Measurements from ENCODE around the gene IGF1R. TPM values are rescaled to one million over a fixed set of nuclear protein-coding genes. Genes with fewer than 3 reads are reported as not detected.

Gene IGF1R
- total RNA-seq, 1 experiment from 2014 or later, result 71.3 TPM

- Histone ChIP-seq H3K27ac (no peak overlapping the region), H3K36me3 (ENCODE audit: low read depth) (peaks cover 9% of the 10 kb centered on the region; the same call in 1 of the 2 replicates)
Observed at GRCh38 chr15:98927996-98928395, 279.7 kb downstream of the IGF1R start.

GRCh38 chr15:98930576-98930975 is 282.2 kb downstream of the IGF1R start:
- POLR2A ChIA-PET (ENCODE audit: unreplicated experiment), result no interaction called here
- Histone ChIP-seq H3K79me2 (ENCODE audit: low read depth) (no peaks in the 10 kb centered on the region), H3K36me3 (ENCODE audit: low read depth) (no peaks in the 10 kb centered on the region), H4K20me1 (ENCODE audit: insufficient read depth) (no peaks in the 10 kb centered on the region), H3K4me3 (no peak overlapping the region), H2AFZ (no peak overlapping the region), H3K4me2 (no peak overlapping the region), H3K9me3 (ENCODE audit: insufficient read depth, low read depth) (no peaks in the 10 kb centered on the region), H3K27me3 (ENCODE audit: insufficient read depth, low read depth) (no peaks in the 10 kb centered on the region), H3F3A (ENCODE audit: insufficient read depth, low read depth) (no peaks in the 10 kb centered on the region), H3K4me1 (replicated peaks; ENCODE audit: insufficient read depth) (no peaks in the 10 kb centered on the region), H3K9me2 (ENCODE audit: insufficient read depth) (no peaks in the 10 kb centered on the region), H3K27ac (no peak overlapping the region)
- CTCF ChIA-PET, result no interaction called here
- intact Hi-C loops (cut with micrococcal nuclease; ENCODE audit: unreplicated experiment), result no loop called here
- TF ChIP-seq CTCF (conservative IDR thresholded peaks at IDR 0.05) (no peak), EZH2 (IDR thresholded peaks at IDR 0.05; ENCODE audit: low read depth) (no peak)
- no peak for DNase-seq
- BruUV-seq (replicated peaks), result no TSS peak

More at GRCh38 chr15:98927996-98928395, 279.7 kb downstream of the IGF1R start:
- ChIA-PET POLR2A (ENCODE audit: unreplicated experiment) (no interaction called here), CTCF (no interaction called here)
- Histone ChIP-seq H3K9me2 (ENCODE audit: insufficient read depth) (no peaks in the 10 kb centered on the region), H2AFZ (no peak overlapping the region), H3F3A (ENCODE audit: insufficient read depth, low read depth) (no peaks in the 10 kb centered on the region), H3K4me2 (no peak overlapping the region), H3K4me1 (replicated peaks; ENCODE audit: insufficient read depth) (no peaks in the 10 kb centered on the region), H3K27me3 (ENCODE audit: insufficient read depth, low read depth) (no peaks in the 10 kb centered on the region), H3K79me2 (ENCODE audit: low read depth) (no peaks in the 10 kb centered on the region), H4K20me1 (ENCODE audit: insufficient read depth) (no peaks in the 10 kb centered on the region), H3K4me3 (no peak overlapping the region), H3K9me3 (ENCODE audit: insufficient read depth, low read depth) (no peaks in the 10 kb centered on the region)
- no peak for DNase-seq
- TF ChIP-seq EZH2 (IDR thresholded peaks at IDR 0.05; ENCODE audit: low read depth) (no peak), CTCF (conservative IDR thresholded peaks at IDR 0.05) (no peak)
- no TSS peak for BruUV-seq (replicated peaks)
- intact Hi-C loops (cut with micrococcal nuclease; ENCODE audit: unreplicated experiment), result no loop called here

- TF ChIP-seq EZH2 (IDR thresholded peaks at IDR 0.05; ENCODE audit: low read depth), result no peak
- TF ChIP-seq CTCF (conservative IDR thresholded peaks at IDR 0.05), result no peak
- no peak overlapping the region for H3K4me2 ChIP-seq
- no peaks in the 10 kb centered on the region for H3K9me3 ChIP-seq (ENCODE audit: insufficient read depth, low read depth)
- BruUV-seq (replicated peaks), result no TSS peak
- no peaks in the 10 kb centered on the region for H4K20me1 ChIP-seq (ENCODE audit: insufficient read depth)
- H3K4me3 ChIP-seq, result no peak overlapping the region
- CTCF ChIA-PET, result no interaction called here
- no peaks in the 10 kb centered on the region for H3K4me1 ChIP-seq (replicated peaks; ENCODE audit: insufficient read depth)
- POLR2A ChIA-PET (ENCODE audit: unreplicated experiment), result no interaction called here
- H3F3A ChIP-seq (ENCODE audit: insufficient read depth, low read depth), result no peaks in the 10 kb centered on the region
- H3K79me2 ChIP-seq (ENCODE audit: low read depth), result no peaks in the 10 kb centered on the region
- H3K36me3 ChIP-seq (ENCODE audit: low read depth), result no peaks in the 10 kb centered on the region
- H3K9me2 ChIP-seq (ENCODE audit: insufficient read depth), result no peaks in the 10 kb centered on the region
- H2AFZ ChIP-seq, result no peak overlapping the region
- H3K27ac ChIP-seq, result no peak overlapping the region
- DNase-seq, result no peak
- H3K27me3 ChIP-seq (ENCODE audit: insufficient read depth, low read depth), result no peaks in the 10 kb centered on the region
- intact Hi-C loops (cut with micrococcal nuclease; ENCODE audit: unreplicated experiment), result no loop called here
Observed at GRCh38 chr15:98931004-98931403, 282.7 kb downstream of the IGF1R start.
